HG03378 (cell line): ENCODE data around the gene NLRP13.

Experiments used
- ATAC-seq: cut with Tn5 transposase; IDR thresholded peaks from one replicate; pipeline ENCODE4 v1.9.1; 2021; ENCODE audit warnings: mild to moderate bottlenecking, moderate library complexity; ENCODE audit not compliant: unreplicated experiment

Gene NLRP13

GRCh38 chr19:55907286-55907685, 24.9 kb downstream of the NLRP13 start:
- no peak for ATAC-seq

- no peak for ATAC-seq
These were observed 29.9 kb downstream of the NLRP13 start for GRCh38 chr19:55902080-55902751.

GRCh38 chr19:55901369-55902079, 30.6 kb downstream of the NLRP13 start:
- ATAC-seq = no peak

GRCh38 chr19:55898911-55899310, 33.2 kb downstream of the NLRP13 start:
- no peak for ATAC-seq

GRCh38 chr19:55882626-55883025, 49.5 kb downstream of the NLRP13 start:
- ATAC-seq = no peak

GRCh38 chr19:55877211-55877610, 54.9 kb downstream of the NLRP13 start:
- no peak for ATAC-seq

GRCh38 chr19:55870736-55871135, 61.4 kb downstream of the NLRP13 start:
- no peak for ATAC-seq

- ATAC-seq = no peak
These were observed 65.0 kb downstream of the NLRP13 start for GRCh38 chr19:55867101-55867500.

GRCh38 chr19:55866521-55866920, 65.6 kb downstream of the NLRP13 start:
- no peak for ATAC-seq

GRCh38 chr19:55858969-55859368, 73.2 kb downstream of the NLRP13 start:
- no peak for ATAC-seq

GRCh38 chr19:55858401-55858800, 73.7 kb downstream of the NLRP13 start:
- no peak for ATAC-seq

GRCh38 chr19:55857974-55858373, 74.2 kb downstream of the NLRP13 start:
- no peak for ATAC-seq

- no peak for ATAC-seq
These were observed 75.0 kb downstream of the NLRP13 start for GRCh38 chr19:55857149-55857548.

- no peak for ATAC-seq
These were observed 77.0 kb downstream of the NLRP13 start for GRCh38 chr19:55855160-55855559.
